GM20000 (cell line): ENCODE results near the gene MTF2.

Experiments used
- DNase-seq: peaks from one replicate; pipeline ENCODE4 v3.0.0; 2012; ENCODE audit warnings: low spot score
- CTCF ChIP-seq: IDR thresholded peaks from 2 replicates; pipeline ENCODE4 v1.5.1; 2012; ENCODE audit warnings: mild to moderate bottlenecking, control low read depth; ENCODE audit errors: extremely low read depth, missing control alignments

MTF2 gene

DNA sequence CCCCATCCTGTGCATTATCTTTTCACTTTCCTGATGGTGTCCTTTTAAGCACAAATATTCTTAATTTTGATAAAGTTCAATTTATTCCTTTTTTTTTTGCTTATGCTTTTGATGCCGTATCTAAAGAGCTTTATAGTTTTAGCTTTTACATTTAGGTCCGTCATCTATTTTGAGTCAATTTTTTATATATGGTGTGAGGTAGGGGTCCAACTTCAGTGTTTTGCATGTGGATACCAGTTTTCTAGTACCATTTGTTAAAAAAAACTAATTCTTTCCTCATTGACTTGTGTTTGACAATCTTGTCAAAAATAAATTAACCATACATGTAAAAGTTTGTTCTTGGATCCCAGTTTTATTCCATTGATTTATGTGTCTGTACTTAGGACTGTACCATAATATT lies 4.9 kb downstream of the MTF2 start:
- no peak for DNase-seq
- no peak for TF ChIP-seq CTCF

- DNase-seq = no peak
- TF ChIP-seq CTCF = no peak
Measured at GRCh38 chr1:93087532-93087931, 8.4 kb downstream of the MTF2 start.

- no peak for DNase-seq
- no peak for TF ChIP-seq CTCF
Measured at GRCh38 chr1:93093332-93094006, 14.4 kb downstream of the MTF2 start.

DNA sequence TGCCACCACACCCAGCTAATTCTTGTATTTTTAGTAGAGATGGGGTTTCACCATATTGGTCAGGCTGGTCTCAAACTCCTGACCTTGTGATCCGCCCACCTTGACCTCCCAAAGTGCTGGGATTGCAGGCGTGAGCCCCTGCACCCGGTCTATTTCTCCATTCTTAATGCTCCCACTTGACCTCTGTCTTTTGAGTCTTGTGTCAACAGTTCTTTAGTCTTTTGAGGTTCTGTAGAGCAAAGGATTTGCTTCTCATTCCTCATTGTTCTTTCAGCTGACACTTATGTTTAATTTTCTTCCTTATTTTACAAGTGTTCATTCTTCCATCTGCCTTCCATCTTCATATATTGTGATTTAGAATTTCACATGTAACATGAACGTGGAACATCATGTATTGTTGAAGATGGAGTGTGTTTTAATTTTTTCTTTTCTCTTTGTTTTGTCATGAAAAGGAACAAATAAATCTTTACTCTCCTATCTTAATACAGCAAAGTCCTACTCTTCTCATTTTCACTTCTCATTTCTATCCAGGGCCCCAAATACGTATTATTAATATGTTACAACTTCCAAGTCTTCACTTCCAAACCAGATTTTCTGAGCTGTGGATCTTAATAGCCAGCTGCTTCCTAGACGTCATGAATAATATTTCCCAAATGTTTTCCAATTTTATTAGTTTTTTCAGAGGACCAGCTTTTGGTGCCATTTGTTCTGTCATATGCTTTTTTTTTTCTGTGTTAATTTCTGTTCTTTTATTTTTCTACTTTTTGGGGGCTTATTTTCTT lies 16.9 kb downstream of the MTF2 start:
- TF ChIP-seq CTCF = no peak
- DNase-seq = no peak

DNA sequence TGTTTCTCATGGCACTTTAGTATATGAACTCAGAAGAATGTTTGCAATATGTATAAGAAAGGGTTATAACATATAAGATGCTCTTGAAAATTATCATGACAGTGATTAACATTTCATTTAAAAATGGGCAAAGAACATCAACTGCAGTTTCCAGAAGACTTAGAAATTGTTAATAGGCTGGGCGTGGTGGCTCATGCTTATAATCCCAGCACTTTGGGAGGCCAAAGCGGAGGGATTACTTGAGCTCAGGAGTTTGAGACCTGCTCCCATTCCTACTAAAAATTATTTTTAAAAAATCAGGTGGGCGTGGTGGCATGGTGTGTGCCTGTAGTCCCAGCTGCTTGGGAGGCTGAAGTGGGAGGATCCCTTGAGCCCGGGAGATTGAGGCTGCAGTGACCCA lies 23.1 kb downstream of the MTF2 start:
- TF ChIP-seq CTCF = no peak
- DNase-seq = no peak

- no peak for TF ChIP-seq CTCF
- DNase-seq = no peak
Measured at GRCh38 chr1:93106226-93106625, 27.1 kb downstream of the MTF2 start.

GRCh38 chr1:93107395-93107794 lies 28.3 kb downstream of the MTF2 start:
- DNase-seq = no peak
- no peak for TF ChIP-seq CTCF
